SIG-M5 (cell line): ENCODE results near the gene ASTL.
"Not testable (repeated sequence)": the region's sequence is repeated elsewhere in the genome, so short reads cannot be mapped to it uniquely, and the experiment has no call there.

Experiments
- DNase-seq: peaks from one replicate; lab custom pipeline; 2025; lab: John Stamatoyannopoulos, UW

Gene ASTL

DNA sequence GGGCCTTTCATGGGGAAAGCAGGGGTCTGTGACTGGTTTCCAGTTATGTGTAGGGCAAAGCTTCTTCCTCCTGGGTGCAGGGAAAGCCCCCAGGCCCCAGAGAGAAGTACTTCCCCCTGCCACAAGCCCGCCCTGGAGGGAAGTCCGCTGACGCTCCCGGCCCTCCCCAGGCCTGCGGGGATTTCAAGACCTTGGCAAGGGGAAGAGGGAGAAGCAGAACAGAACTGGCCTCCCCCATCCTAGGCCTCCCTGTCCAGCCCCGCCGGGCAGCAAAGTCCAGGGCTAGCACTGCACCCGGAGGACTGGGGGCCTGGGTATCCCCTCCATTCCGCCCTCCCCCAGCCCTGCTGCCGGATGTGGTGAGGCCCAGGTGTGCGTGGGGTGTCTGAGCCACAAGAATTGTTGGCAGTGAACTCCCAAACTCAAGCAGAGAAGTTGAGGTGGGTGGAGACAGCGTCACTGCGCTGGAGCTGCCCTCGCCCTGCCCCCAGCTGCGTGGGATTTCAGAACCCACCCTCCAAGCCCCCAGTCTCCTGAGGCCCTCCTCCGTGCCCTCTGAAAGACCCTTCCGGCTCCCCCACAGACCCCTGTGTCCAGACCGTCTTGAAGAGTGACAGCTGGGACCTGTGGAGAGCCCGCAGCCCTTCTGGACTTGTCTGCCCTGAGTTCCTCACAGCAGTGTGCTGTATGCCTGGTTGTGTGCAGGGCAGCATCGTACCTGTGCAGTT is 8.0 kb upstream of the ASTL start:
- no peak for DNase-seq

DNA sequence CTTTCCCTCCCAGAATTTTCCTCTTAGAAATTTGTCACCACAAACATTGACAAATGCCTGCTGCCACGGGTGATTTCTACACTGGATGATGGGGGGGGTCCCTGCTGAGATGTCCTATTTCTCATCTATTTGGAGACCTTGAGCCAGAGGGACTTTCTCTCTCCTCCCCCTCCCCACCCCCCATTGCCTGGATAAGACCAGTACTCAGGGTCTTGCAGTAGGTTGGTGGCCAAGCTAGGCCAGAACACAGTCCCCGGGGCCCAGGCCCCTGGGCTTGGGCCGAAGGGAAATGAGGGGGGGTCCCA is 7.5 kb upstream of the ASTL start:
- no peak for DNase-seq

DNA sequence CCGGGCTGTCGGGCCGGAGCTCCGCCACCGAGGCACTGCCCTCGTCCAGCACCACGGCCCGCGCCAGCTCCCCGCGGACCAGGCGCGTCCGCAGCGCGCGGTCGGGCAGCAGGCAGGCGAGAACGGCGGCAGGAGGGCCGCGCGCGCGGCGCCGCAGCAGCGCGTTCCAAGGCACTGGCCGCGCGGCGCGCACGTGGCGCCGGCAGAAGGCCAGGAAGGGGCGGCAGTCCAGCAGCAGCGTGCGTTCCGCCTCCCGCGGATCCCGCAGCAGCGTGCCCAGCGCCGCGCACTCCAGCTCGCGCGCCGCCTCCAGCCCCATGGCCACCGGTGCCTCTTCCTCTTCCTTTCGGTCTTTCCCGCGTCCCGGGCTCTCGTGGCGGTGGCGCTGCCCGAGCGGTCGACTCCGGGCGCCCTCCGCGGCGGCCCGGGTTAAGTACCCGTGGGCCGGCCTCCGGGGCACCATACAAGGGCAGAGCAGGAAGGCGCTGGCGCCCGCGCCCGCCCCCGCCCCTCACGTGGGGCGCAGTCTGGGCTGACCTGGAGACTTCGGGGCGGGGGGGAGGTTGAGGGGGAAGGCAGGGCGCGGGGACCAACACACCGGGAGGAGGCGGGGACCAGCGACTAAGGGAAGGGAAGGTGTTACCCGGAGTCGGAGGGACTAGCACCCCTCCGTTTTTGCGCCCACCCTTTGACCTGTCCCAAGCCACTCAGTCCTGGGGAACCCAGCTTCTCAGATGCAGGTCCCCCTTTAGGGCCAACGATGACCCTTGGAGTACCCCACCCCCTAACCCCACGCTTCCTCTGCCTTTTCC is 6.9 kb upstream of the ASTL start, which contains the start of gene DUSP2:
Gene DUSP2, minus strand, starts transcription at position 405 of the 812 bp plus-strand sequence. Its CDS starts 86 bp downstream, at position 319.
- peak; percentile 59 for DNase-seq

GRCh38 chr2:96144481-96145035 is 6.3 kb upstream of the ASTL start:
- no peak for DNase-seq

- DNase-seq, result no peak
Measured at GRCh38 chr2:96143848-96144480, 5.7 kb upstream of the ASTL start.

- no peak for DNase-seq
Measured at GRCh38 chr2:96143231-96143847, 5.0 kb upstream of the ASTL start.

DNA sequence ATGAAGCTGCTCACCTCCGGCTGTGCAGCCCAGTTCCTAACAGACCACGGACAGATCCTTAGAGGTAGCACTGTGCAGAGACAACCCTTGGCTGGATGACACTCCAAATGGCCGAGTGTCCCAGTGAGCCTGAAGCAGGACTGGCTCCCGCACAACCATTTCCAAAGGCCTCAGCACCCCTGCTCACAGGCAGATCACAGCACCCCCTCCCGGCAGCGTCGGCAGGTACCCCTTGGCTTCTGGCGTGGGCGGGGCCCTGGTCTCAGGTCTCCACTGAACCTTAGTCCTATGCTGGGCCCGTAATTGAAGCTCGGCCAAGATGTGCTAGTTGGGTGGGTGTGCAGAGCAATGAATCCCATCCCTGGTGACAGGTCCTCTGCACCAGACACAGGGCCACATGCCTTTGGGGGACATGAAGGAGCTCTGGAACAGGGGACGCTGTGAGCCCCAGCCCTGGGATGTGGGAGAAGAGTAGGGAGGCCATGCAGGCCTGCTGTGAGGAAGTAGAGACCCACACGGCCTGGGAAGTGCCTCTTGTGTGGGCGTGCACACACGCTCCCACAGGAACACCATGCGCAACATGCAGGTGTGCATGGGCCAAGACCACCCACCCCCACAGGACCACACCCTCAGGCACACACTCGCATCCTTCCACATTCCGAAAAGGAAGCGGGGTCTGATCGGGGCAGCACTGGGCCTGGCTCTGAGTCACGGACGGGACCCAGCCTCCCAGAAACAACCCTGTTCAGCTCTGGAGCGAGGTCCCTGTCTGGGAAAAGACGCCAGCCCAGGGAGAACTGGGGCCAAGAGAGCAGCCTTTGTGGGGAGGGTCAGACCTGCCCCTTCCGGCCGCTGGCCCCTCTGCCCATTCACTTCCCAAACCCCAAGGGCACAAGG is 4.2 kb upstream of the ASTL start:
- no peak for DNase-seq

DNA sequence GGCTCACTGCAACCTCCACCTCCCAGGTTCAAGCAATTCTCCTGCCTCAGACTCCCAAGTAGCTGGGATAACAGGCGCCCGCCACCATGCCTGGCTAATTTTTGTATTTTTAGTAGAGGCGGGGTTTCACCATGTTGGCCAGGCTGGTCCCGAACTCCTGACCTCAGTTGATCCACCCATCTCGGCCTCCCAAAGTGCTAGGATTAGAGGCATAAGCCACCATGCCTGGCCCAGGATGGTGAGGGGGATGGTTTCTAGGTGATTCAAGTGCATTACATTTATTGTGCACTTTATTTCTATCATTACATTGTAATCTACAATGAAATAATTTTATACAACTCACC is 3.3 kb upstream of the ASTL start:
- DNase-seq, result not testable (repeated sequence)

GRCh38 chr2:96140941-96141623 is 2.8 kb upstream of the ASTL start:
- no peak for DNase-seq

GRCh38 chr2:96139181-96139758 is 968 bp upstream of the ASTL start:
- no peak for DNase-seq

- no peak for DNase-seq
Measured at GRCh38 chr2:96137321-96138178, 752 bp downstream of the ASTL start.

GRCh38 chr2:96136129-96136720 is 2.1 kb downstream of the ASTL start:
- no peak for DNase-seq

- no peak for DNase-seq
Measured at GRCh38 chr2:96135621-96136020, 2.7 kb downstream of the ASTL start.

DNA sequence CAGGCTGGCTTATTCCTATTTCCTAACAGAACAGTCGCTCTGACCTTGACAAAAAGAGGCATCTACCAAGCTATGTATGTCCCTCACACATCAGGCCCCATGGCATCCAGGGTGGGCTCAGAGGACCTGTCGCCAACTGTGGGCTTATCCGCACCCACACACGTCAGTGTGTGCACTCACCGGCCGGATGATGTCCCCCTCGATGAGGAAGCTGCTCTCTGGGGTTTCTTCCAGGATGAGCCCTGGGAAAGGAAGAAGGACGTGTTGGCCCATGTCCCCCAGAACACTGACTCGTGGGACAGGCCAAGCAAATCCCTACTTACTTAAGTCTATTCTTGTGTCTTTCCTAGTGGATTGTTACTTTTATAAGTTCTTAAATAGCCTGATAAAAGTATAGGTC is 3.1 kb downstream of the ASTL start:
- DNase-seq, result no peak

GRCh38 chr2:96134421-96134820 is 3.9 kb downstream of the ASTL start:
- DNase-seq, result no peak

DNA sequence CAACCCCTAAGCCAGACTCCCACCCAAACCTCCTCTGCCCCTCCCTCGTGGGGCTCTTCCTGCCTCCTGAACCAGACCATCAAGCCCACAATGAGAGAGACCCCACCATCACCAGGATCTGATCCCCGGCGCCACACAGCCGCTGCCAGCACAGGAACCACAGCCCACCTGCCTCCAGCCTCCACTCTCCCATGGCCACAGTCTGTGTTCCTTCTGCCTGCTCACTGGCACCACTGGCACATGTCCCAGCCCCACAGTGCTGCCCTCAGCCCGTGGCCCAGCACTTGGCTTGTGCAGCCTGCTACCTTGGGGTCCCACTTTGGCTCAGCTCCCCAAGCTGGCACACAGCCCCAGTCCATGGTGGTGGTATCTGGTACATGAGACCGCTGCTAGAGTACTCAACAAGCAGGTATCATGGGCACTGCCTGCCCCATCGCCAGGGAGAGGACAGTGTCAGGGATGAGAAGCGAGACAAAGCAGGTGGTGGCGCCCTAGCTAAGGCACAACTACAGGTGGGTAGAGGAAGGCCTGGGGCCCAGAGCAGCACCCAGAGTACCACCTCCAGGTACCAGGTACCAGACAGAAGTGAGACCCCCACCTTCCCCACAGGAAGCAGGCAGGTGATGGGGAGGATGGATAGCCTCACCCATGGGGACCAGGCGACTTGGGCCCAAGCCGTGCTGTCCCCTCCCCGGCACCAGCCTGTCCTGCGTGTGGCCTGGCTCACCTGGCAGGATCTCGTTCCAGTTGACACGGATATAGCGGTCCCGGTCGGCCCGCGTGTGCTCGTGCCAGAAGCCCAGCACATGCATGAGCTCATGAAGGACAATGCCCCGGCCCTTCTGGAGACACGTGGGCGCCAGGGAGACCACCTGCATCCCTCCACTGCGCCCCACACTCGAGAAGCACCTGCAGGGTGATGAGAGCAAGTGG is 6.2 kb downstream of the ASTL start:
- DNase-seq, result no peak

GRCh38 chr2:96131152-96131812 is 7.0 kb downstream of the ASTL start:
- DNase-seq, result no peak
